HepG2 (cell line): ENCODE measurements around the gene AP4S1.

Experiments used
- BRD4 ChIP-seq: sonication (generic); formaldehyde crosslinking; IDR thresholded peaks from 2 replicates; pipeline ENCODE4 v1.4.0; 2020; ENCODE audit warnings: missing genetic modification reagents
- CREM ChIP-seq, 2 experiments: sonication (generic) in 1 of 2; formaldehyde crosslinking in 1 of 2; IDR thresholded peaks; 2 replicates each; pipeline versions ENCODE4 v1.4.0 to v1.6.1; 2016 to 2020; ENCODE audit warnings: antibody characterized with exemption in 1 of 2, mild to moderate bottlenecking in 1 of 2, missing genetic modification reagents in 1 of 2
- ELF1 ChIP-seq: sonication (generic); formaldehyde crosslinking; IDR thresholded peaks from 2 replicates; pipeline ENCODE4 v1.4.0; 2020; ENCODE audit warnings: missing genetic modification reagents
- HNRNPL ChIP-seq: fragments of 200-400 bp; formaldehyde crosslinking; IDR thresholded peaks from 2 replicates; pipeline ENCODE4 v1.6.1; 2017; ENCODE audit warnings: mild to moderate bottlenecking, low read depth, low read length
- KLF15 ChIP-seq: sonication (generic); formaldehyde crosslinking; IDR thresholded peaks from 2 replicates; pipeline ENCODE4 v1.8.1; 2023; ENCODE audit warnings: borderline replicate concordance, mild to moderate bottlenecking, inconsistent platforms, missing genetic modification reagents, mixed read lengths
- RAD21 ChIP-seq: fragments of 450-650 bp; formaldehyde crosslinking; IDR thresholded peaks from 2 replicates; pipeline ENCODE4 v1.5.0; 2020; ENCODE audit warnings: mild to moderate bottlenecking
- RFX5 ChIP-seq: IDR thresholded peaks from 2 replicates; pipeline ENCODE4 v1.6.1; 2011; ENCODE audit warnings: low read depth, low read length, improper control_type of control experiment
- RXRA ChIP-seq: sonication (generic); formaldehyde crosslinking; IDR thresholded peaks from 2 replicates; pipeline ENCODE4 v1.5.1; 2020; ENCODE audit warnings: missing genetic modification reagents
- SMYD3 ChIP-seq: sonication (generic); formaldehyde crosslinking; IDR thresholded peaks from 2 replicates; pipeline ENCODE4 v1.8.1; 2023; ENCODE audit warnings: mild to moderate bottlenecking, missing genetic modification reagents
- STAT5B ChIP-seq: sonication (generic); formaldehyde crosslinking; IDR thresholded peaks from 2 replicates; pipeline ENCODE4 v1.4.0; 2020; ENCODE audit warnings: missing genetic modification reagents
- ZNF121 ChIP-seq: sonication (generic); formaldehyde crosslinking; IDR thresholded peaks from 2 replicates; pipeline ENCODE4 v1.5.0; 2020; ENCODE audit warnings: mild to moderate bottlenecking, missing genetic modification reagents
- TF ChIP-seq, protein P1 (sequence below): sonication (generic); formaldehyde crosslinking; IDR thresholded peaks from 2 replicates; pipeline ENCODE4 v1.5.0; 2020; ENCODE audit warnings: mild to moderate bottlenecking, missing genetic modification reagents, moderate library complexity
- TF ChIP-seq, protein P2 (sequence below): sonication (generic); formaldehyde crosslinking; IDR thresholded peaks from 2 replicates; pipeline ENCODE4 v1.4.0; 2020; ENCODE audit warnings: missing genetic modification reagents

- TF ChIP-seq SMYD3 (CRISPR knock-in tag) (no peak), RAD21 (CRISPR knock-in tag) (no peak), ELF1 (CRISPR knock-in tag) (no peak), BRD4 (CRISPR knock-in tag) (no peak), RFX5 (no peak), KLF15 (CRISPR knock-in tag) (no peak), ZNF121 (no peak), HNRNPL (no peak), CREM (IDR thresholded peaks at IDR 0.05) (no peak), CREM (CRISPR knock-in tag; IDR thresholded peaks at IDR 0.05) (no peak), RXRA (CRISPR knock-in tag) (no peak), STAT5B (no peak)
- TF ChIP-seq, protein P1, sequence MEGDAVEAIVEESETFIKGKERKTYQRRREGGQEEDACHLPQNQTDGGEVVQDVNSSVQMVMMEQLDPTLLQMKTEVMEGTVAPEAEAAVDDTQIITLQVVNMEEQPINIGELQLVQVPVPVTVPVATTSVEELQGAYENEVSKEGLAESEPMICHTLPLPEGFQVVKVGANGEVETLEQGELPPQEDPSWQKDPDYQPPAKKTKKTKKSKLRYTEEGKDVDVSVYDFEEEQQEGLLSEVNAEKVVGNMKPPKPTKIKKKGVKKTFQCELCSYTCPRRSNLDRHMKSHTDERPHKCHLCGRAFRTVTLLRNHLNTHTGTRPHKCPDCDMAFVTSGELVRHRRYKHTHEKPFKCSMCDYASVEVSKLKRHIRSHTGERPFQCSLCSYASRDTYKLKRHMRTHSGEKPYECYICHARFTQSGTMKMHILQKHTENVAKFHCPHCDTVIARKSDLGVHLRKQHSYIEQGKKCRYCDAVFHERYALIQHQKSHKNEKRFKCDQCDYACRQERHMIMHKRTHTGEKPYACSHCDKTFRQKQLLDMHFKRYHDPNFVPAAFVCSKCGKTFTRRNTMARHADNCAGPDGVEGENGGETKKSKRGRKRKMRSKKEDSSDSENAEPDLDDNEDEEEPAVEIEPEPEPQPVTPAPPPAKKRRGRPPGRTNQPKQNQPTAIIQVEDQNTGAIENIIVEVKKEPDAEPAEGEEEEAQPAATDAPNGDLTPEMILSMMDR (CRISPR knock-in tag): no peak
- TF ChIP-seq, protein P2, sequence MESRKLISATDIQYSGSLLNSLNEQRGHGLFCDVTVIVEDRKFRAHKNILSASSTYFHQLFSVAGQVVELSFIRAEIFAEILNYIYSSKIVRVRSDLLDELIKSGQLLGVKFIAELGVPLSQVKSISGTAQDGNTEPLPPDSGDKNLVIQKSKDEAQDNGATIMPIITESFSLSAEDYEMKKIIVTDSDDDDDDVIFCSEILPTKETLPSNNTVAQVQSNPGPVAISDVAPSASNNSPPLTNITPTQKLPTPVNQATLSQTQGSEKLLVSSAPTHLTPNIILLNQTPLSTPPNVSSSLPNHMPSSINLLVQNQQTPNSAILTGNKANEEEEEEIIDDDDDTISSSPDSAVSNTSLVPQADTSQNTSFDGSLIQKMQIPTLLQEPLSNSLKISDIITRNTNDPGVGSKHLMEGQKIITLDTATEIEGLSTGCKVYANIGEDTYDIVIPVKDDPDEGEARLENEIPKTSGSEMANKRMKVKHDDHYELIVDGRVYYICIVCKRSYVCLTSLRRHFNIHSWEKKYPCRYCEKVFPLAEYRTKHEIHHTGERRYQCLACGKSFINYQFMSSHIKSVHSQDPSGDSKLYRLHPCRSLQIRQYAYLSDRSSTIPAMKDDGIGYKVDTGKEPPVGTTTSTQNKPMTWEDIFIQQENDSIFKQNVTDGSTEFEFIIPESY: no peak
These were observed 29.8 kb upstream of the AP4S1 start for GRCh38 chr14:30995689-30996088.
